GM12878 (cell line): ENCODE measurements around the gene PLA2G3. TPM values are rescaled to one million over a fixed set of nuclear protein-coding genes. Genes with fewer than 3 reads are reported as not detected.

Source experiments
- BMI1 ChIP-seq: fragments of 450-650 bp; IDR thresholded peaks from 2 replicates; pipeline ENCODE4 v1.6.1; 2016; ENCODE audit warnings: mild to moderate bottlenecking, moderate library complexity, borderline replicate concordance
- DPF2 ChIP-seq: fragments of 450-650 bp; IDR thresholded peaks from 2 replicates; pipeline ENCODE4 v1.6.1; 2017; ENCODE audit warnings: mild to moderate bottlenecking
- ETV6 ChIP-seq, 2 experiments: fragments of 450-650 bp in 1 of 2; IDR thresholded peaks in 1 of 2; conservative IDR thresholded peaks in 1 of 2; 2 replicates each; pipeline ENCODE4 v1.6.1; 2014; ENCODE audit warnings: antibody characterized with exemption in 1 of 2, borderline replicate concordance in 1 of 2, low read depth in 1 of 2, mild to moderate bottlenecking in 1 of 2, moderate library complexity in 1 of 2
- IKZF1 ChIP-seq: fragments of 450-650 bp; conservative IDR thresholded peaks from 2 replicates; pipeline ENCODE4 v1.6.1; 2017; ENCODE audit warnings: antibody characterized with exemption, mild to moderate bottlenecking
- RELA ChIP-seq: fragments of 450-650 bp; IDR thresholded peaks from 2 replicates; pipeline ENCODE4 v1.8.0; 2014; ENCODE audit warnings: borderline replicate concordance; ENCODE audit not compliant: partially characterized antibody
- YY1 ChIP-seq: IDR thresholded peaks from 2 replicates; pipeline ENCODE4 v1.6.1; 2011; ENCODE audit warnings: low read depth, mild to moderate bottlenecking, low read length
- ZNF217 ChIP-seq: fragments of 450-650 bp; IDR thresholded peaks from 2 replicates; pipeline ENCODE4 v1.6.1; 2017; ENCODE audit warnings: antibody characterized with exemption, mild to moderate bottlenecking
- polyA plus RNA-seq, 11 experiments: library from polyadenylated mRNA; depleted of rRNA in 4 of 11; unstranded in 6 of 11; stranded (reverse) in 5 of 11; fragments of >200 nt; fragmentation: Nextera tagmentation in 4 of 11; fragmentation: Illumina TruSeq in 1 of 11; extraction: Ambion mirVana in 4 of 11; extraction: Trizol in 1 of 11; gene quantifications; 1 replicate in 1 of 11; 2 replicates in 10 of 11; pipeline versions ENCODE4 v1.2.1 to v1.2.3, GENCODE V29; 2011 to 2016; ENCODE audit warnings: inconsistent platforms in 2 of 11, missing spikeins in 2 of 11, low read depth in 1 of 11
- total RNA-seq, 4 experiments: library from RNA; depleted of rRNA in 3 of 4; stranded (reverse); fragments of >200 nt in 3 of 4; fragmentation: Illumina TruSeq in 1 of 4; extraction: Trizol in 1 of 4; gene quantifications; 2 replicates each; pipeline versions ENCODE4 v1.2.1 to v1.2.3, GENCODE V29; 2013 to 2021
- TF ChIP-seq, protein P1 (sequence below): fragments of 450-650 bp; IDR thresholded peaks from 2 replicates; pipeline ENCODE4 v1.6.1; 2017; ENCODE audit warnings: mild to moderate bottlenecking, moderate library complexity
- TF ChIP-seq, protein P2 (sequence below): fragments of 150-350 bp; IDR thresholded peaks from 2 replicates; pipeline ENCODE4 v1.6.1; 2016; ENCODE audit warnings: low read depth, low read length

The PLA2G3 gene
- total and polyA plus RNA-seq, 10 of the 15 experiments (the other 5 are each of a cell fraction or from before 2014, with no cell fraction given), result 0.04 TPM; not detected in 9

DNA sequence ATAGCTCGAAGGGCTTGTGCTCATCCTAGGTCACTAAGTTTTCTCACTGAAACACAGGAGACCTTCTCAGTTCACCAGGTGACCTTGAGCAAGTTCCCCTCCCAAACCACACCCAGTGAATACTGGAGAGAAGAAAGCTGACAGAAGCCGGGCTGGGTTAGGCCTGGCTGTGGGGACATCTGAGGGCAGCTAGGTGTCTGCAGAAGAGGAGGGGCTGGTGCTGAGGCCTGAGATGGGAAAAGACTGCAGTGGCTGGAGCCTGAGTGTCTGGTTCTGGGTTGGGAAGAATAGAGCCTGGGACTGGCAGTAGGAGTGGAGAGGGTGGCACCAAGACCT lies 18.1 kb downstream of the PLA2G3 start (continued):
- TF ChIP-seq ETV6 (conservative IDR thresholded peaks at IDR 0.05 in 1 of 2, IDR thresholded peaks at IDR 0.05 in 1 of 2; ENCODE audit: borderline replicate concordance in 1 of 2, low read depth in 1 of 2) (no peak), RELA (no peak), BMI1 (no peak), ZNF217 (no peak), YY1 (no peak), DPF2 (no peak), IKZF1 (no peak)
- TF ChIP-seq, protein P1, sequence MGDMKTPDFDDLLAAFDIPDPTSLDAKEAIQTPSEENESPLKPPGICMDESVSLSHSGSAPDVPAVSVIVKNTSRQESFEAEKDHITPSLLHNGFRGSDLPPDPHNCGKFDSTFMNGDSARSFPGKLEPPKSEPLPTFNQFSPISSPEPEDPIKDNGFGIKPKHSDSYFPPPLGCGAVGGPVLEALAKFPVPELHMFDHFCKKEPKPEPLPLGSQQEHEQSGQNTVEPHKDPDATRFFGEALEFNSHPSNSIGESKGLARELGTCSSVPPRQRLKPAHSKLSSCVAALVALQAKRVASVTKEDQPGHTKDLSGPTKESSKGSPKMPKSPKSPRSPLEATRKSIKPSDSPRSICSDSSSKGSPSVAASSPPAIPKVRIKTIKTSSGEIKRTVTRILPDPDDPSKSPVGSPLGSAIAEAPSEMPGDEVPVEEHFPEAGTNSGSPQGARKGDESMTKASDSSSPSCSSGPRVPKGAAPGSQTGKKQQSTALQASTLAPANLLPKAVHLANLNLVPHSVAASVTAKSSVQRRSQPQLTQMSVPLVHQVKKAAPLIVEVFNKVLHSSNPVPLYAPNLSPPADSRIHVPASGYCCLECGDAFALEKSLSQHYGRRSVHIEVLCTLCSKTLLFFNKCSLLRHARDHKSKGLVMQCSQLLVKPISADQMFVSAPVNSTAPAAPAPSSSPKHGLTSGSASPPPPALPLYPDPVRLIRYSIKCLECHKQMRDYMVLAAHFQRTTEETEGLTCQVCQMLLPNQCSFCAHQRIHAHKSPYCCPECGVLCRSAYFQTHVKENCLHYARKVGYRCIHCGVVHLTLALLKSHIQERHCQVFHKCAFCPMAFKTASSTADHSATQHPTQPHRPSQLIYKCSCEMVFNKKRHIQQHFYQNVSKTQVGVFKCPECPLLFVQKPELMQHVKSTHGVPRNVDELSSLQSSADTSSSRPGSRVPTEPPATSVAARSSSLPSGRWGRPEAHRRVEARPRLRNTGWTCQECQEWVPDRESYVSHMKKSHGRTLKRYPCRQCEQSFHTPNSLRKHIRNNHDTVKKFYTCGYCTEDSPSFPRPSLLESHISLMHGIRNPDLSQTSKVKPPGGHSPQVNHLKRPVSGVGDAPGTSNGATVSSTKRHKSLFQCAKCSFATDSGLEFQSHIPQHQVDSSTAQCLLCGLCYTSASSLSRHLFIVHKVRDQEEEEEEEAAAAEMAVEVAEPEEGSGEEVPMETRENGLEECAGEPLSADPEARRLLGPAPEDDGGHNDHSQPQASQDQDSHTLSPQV, result no peak
- TF ChIP-seq, protein P2, sequence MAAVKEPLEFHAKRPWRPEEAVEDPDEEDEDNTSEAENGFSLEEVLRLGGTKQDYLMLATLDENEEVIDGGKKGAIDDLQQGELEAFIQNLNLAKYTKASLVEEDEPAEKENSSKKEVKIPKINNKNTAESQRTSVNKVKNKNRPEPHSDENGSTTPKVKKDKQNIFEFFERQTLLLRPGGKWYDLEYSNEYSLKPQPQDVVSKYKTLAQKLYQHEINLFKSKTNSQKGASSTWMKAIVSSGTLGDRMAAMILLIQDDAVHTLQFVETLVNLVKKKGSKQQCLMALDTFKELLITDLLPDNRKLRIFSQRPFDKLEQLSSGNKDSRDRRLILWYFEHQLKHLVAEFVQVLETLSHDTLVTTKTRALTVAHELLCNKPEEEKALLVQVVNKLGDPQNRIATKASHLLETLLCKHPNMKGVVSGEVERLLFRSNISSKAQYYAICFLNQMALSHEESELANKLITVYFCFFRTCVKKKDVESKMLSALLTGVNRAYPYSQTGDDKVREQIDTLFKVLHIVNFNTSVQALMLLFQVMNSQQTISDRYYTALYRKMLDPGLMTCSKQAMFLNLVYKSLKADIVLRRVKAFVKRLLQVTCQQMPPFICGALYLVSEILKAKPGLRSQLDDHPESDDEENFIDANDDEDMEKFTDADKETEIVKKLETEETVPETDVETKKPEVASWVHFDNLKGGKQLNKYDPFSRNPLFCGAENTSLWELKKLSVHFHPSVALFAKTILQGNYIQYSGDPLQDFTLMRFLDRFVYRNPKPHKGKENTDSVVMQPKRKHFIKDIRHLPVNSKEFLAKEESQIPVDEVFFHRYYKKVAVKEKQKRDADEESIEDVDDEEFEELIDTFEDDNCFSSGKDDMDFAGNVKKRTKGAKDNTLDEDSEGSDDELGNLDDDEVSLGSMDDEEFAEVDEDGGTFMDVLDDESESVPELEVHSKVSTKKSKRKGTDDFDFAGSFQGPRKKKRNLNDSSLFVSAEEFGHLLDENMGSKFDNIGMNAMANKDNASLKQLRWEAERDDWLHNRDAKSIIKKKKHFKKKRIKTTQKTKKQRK, result no peak
- TF ChIP-seq, all 136 proteins: peak for 0
